Muscle of back (tissue), 11 donors: ENCODE data around the gene RNF169. TPM values are rescaled to one million over a fixed set of nuclear protein-coding genes. Genes with fewer than 3 reads are reported as not detected.
"Not testable (repeated sequence)": the region's sequence is repeated elsewhere in the genome, so short reads cannot be mapped to it uniquely, and the experiment has no call there.

Source experiments
- DNase-seq, 3 donors: peaks; one replicate each; pipeline versions ENCODE4 v3.0.0 to v3.0.0-alpha.2; 2013
- polyA plus RNA-seq, 10 donors: library from polyadenylated mRNA; unstranded; fragments of 120-200 nt; gene quantifications; one replicate each; pipeline ENCODE4 v1.2.1, GENCODE V29; 2013; ENCODE audit not compliant: insufficient read length in 10 of 10

RNF169 gene
- polyA plus RNA-seq, 10 donors, result 8.9 to 14.0 (median 12.2) TPM

DNA sequence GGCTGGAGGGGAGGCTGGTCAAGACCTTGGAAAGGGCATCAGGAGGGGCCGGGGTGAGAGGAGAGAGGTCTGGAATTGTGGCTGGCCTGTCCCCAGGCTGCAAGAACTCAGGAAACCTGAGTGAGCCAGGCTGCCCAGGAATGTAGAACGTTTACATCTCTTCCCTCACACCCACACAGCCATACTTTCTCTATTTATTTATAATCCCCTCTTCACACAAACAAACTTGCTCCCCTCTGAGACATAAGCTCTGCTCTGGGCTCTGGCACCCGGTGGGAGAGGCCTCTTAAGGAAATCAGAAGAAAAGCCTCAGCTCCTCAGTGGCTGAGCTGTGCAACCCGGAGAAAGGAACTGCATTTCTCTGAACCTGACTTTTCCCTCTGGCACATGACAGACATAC is 22.9 kb upstream of the RNF169 start:
- no peak for DNase-seq

DNA sequence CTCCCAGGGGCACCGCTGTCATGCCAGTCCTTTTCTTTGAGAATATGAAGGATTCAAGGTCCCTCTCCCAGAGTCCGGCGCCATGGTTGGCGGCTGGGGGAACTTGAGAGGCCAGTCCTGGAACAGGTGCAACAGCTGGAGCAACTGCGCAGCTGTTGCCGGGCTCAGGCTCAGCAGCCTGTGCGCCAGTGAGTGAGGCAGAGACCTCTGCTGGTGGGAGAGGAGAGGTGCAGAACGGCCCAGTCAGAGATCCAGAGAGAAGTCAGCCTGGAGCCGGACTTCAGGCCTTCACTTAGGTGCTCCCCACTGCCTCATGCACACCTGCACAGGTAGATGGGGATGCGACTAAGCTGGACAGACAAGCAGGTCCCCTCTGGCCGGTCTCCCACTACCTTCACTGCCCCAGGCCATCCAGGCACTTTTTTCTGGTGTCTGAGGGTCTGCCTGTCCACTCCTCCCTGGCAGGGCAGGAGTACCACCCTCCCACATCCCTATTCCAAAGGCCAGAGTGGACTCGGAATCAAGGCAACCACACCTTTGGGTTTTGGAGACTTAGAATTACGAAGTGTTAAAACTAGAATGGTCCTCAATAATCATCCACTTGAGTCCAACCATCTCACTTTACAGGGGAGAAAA is 22.0 kb upstream of the RNF169 start:
- DNase-seq, result peak; percentile 80 to 93 (median 88)

DNA sequence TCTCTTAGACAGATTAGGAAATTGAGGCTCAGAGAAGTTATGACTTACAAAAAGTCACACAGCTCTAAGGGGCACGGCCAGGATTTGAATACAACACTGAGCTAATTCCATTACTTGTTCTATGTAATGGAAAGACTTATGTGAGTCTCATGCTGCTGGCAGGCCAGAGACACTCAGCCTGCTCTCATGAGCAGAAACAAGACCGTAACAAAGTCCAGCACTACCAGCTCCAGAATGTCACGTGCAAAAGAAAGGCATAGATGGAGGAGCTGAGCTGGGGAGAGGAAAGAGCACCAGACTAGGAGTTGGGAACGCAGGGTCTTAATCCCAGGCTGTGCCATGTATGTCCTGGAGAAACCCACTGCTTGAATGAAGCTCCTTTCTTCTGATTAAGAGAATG is 19.3 kb upstream of the RNF169 start:
- no peak for DNase-seq

DNA sequence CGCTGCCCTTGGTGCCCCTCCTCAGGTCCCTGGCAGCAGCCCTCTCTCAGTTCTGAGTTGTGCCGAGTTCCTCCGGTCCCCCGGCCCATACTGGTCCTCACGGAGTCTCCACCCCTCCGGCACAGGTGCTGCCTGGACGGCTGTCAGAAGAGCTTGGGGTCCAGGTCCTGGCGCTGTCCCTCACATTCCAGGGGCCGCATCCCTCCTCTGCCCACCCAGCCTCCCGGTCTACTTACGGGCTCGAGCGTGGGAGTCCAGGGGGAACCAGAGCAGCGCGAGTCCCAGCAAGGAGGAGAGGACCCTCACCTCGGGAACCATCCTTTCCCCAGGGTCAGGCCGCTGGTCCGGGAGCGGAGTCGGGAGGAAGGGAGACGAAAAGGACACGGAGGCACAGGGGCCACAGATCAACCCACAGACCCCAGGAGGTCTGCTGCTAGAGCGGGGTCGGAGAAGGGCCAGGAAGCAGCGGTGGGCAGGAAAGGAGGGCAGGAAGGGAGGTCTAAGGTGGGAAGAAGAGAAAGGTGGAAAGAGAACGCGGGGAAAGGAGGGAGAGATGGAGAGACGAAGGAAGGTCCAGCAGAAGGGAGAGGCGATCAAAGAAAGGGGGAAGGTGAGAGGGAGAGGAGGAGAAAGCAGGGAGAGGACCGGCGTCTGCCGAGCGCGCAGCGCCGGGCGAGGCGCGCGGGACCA is 17.9 kb upstream of the RNF169 start:
- DNase-seq, result peak in 1 of 3 donors; percentile 30

DNA sequence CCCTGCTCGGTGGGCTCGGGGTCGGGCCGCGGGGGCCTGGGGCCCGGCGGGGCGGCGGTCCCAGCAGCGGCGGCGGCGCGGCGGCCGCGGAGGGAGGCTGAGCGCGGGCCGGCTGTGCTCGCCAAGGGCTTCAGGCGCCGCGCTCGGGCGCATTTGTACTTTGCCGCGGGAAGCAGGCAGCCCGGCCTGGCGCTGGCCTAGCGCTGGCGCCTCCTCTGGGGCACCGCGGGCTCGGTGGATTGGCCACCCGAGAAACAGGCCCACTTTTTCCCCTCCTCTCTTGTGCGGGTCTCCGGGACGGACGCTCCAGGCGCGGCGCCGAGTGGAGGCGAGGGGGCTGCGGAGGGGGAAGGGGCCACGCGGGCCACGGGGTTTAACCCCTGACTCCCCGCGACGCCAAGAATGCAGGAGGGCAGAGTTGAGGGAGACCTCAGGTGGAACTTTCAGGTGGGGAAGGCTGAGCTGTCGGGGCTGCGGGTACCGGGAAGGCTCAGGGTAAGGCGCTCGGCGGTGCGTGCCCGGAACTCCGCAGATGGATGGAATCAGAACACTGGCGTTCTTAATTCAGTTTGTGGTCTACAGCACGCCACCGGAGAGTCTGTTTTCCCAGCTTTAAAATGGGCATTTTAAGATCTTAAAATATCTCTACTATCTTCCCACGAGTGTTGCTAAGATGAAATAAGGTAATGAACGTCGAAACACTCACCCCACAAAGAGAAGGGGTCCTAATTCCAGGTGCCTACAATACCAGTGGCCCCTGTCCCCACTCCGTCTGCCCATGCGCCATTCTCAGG is 17.2 kb upstream of the RNF169 start, which contains the start of gene CHRDL2:
CHRDL2 (minus strand) TSS at position 126 of the 794 bp plus-strand sequence. CDS start 538 bp downstream, outside the sequence.
- peak in 1 of 3 donors; percentile 46 for DNase-seq

DNA sequence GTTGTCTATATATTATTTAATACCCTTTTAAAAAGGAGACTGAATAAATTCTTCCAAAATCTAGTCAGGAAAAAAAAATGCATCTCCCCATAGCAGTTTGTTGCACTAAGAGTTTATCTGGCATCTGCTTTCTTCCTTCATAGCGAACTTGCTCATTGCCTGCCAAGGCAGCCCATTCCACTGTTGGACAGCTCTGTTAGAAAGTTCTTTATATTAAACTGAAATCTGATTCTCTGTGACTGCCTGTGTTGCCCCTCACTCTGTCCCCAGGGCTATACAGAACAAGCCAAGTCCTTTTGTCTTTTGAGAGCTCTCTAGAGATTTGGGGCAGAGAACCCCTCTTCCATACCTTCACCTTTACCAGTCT is 14.1 kb upstream of the RNF169 start:
- peak in 1 of 3 donors; percentile 32 for DNase-seq

DNA sequence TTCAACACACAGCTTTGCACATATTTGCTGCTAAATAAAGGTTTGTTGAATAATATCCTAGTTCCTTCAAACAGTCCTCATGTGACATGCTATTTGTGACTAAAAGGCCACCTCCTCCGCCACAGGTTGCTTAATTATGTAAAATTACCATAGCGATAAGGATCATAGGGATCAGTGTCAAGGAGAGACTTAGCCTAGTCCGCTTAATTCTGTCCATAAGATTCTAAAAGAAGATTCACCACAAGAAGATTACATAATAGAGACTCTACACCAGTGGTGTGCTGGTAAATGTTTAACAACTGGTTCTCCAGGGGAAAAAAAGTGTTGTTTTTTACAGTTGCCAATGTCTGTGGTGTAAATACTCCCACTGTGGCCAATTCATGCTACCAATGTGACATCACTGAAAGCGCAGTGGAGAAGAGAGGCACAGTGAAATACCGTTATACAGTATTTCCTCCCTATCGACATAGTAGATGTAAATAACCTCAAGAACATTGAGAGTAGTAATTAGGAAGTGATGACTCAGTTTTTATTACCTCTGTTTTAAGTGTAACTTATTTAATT is 13.2 kb upstream of the RNF169 start:
- no peak for DNase-seq

DNA sequence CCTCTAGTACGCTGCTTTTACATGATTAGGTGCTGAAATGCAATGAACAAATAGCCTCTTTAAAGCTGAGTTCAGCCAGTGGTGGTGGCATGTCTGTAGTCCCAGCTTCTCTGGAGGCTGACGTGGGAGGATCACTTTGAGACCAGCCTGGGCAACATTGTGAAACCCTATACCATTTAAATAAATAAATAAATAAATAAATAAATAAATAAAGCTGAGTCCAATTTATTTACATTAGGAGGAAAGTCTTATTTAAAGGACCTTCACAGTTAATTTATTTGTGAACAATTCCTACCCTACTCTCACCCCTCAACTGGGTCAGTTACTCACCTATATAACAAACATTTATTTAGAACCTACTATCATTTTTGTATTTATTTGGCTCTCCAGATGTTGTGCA is 12.6 kb upstream of the RNF169 start:
- DNase-seq, result no peak

DNA sequence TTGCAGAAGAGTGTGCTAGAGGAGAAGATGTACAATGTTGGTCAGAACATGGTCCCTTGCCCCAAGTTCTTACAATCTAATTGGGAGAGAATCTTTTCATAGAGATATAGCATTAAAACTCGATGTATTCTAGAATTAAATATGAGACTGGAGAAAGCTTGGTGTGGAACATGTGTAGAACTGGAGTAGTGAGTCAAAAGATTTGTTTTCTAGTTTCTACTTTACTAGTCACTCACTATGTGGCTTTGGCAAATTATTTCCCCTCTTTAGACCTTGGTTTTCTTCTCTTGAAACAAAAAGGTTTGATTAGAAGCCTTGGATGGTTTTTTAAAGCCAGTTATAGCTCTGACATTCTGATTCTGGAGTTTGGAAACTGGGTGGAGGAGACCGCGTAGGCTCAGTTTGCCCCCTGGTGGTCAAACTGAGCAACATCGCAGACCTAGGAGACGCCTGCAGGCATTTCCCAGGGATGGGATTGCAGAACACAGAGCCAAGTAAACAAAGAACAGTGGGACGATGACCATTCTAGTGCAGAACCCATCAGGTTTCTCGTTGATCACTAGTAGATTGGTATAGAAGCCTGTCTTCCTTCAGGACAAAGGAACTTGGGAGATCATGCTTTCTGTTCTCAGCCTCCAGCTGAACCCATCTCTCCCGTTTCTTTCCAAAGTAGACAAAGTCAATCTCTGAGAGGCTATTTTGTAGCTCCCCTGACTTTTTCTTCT is 8.9 kb upstream of the RNF169 start:
- peak in 2 of 3 donors; percentile 67 to 76 for DNase-seq

DNA sequence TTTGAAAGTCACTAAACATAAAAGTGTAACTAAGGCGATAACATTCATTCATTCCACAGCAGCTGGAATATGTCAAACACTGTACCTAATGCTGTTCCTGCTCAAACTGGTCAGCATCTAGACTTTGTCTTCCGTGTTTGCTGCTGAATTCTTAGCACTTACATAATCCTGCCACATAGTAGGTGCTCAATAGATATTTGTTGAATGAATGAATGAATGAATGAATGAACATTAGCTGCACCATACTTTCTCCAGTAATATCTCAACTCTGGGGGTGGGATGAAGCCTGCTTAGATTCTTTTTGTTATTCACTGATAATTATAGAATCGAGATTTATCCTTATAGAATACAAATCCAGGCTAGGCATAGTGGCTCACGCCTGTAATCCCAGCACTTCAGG is 6.6 kb upstream of the RNF169 start:
- DNase-seq, result no peak

DNA sequence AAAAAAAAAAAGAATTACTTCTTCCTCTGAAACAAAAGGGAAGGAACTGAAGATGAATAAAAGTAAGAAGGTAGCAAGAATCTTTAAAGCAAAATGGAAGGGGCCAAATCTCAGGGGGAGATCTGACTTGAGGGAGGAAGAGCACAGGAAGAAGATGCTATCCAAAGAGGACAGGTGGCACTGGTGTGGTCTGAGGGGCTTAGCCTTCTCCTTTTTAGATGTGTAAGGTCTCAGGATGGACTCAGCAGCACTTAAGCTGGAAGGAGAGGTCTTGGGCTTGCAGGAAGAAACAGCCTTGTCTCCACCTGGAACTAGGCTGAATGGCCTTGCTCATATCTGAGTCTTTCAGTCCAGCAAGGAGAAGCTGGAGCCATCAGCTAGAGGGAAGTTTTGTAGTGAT is 5.0 kb upstream of the RNF169 start:
- no peak for DNase-seq

DNA sequence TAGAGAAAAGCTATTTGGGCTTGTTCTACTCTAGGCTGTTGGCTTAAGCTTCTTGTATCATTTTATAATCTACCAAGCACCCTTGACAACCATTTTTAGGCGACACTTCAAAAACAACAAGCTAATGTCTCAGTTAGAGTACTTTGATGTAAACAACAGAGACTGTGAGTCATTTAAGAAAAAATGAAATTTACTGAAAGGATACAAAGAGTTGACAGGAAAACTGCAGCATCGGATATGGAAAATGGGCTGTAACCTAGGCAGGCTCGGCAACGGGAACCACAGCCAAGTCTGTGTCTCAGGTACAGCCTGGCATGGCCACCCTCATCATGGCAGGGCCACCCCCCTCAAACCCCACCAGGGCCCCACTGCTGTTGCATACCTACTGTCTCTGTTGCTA is 4.4 kb upstream of the RNF169 start:
- DNase-seq, result no peak

DNA sequence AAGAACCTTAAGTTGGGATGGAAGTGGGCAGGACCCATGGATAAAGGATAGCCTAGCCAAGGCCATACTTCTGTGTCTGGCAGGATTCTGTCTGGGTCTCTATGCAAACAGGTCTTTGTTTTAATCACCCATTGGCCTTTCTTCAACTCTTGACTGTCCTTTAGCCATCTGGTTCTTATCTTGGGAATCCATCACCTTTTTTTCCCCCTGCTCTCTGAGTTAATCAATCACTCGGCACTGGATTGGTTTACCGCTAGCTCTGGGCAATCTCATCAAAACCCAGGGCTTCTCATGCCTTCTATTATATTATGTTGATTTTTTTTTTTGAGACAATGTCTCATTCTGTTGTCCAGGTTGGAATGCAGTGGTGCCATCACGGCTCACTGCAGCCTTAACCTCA is 1.8 kb upstream of the RNF169 start:
- no peak for DNase-seq

DNA sequence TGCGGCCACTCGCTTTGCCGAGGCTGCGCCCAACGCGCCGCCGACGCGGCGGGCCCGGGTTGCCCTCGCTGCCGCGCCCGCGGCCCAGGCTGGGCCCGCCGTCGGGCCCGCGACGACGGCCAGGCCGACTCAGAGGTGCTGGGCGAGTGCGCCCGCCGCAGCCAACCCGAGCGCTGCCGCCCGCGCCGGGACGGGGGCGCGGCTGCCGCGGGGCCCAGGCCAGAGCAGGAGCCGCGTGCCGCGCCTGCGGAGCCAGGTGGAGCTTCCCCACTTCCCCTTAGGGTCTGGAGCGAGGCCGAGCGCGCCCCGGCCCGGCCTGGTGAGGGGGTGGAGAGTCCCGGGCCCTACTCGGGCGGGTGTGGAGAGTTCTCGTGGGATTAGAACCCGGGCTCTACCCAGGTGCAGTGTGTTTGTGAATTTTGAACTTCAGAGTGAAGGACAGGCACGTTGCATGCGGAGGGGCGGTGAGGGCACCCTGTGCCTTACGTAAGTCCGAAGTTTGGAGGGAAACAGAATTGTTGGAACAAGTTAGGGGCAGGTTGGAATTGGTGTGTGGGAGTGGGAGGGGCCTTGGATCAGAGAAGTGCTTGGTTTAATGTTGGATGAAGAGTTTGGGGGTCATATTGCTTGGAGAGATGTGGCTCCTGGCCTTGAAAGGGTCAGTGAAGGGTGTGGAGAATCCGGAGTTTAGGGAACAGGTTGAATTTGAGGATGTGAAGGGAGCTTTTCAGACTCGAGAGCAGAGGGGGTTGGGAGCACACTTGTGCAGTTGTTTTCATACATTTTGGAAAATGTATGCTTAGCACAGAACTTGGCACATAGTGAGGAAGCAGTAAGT is 697 bp downstream of the RNF169 start:
- peak; percentile 22 to 80 (median 47) for DNase-seq

DNA sequence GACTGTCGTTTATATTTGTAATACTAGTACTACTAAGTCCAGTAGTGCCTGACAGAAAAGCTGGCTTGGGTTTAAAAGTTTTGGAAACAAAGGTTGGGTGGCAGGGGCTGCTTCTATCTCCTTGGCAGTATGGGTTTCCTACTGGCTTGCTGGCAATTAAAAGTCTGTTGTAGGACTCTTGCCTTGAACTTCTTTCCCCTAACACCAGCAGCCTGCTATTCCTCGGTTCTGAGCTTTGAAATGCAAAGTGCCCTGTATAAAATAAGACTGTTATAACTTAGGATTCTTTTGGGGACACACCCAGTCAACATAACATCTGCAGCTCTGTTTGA is 1.3 kb downstream of the RNF169 start:
- DNase-seq, result no peak

DNA sequence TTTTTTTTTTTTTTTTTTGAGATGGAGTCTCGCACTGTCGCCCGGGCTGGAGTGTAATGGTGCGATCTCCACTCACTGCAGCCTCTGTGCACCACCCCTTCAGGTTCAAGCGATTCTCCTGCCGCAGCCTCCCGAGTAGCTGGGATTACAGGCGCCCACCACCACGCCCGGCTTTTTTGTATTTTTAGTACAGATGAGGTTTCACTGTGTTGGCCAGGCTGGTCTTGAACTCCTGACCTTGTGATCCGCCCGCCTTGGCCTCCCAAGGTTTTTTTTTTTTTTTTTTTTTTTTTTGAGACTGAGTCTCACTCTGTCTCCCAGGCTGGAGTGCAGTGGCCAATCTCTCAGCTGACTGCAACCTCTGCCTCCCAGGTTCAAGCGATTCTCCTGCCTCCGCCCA is 1.9 kb downstream of the RNF169 start:
- DNase-seq, result not testable (repeated sequence)

DNA sequence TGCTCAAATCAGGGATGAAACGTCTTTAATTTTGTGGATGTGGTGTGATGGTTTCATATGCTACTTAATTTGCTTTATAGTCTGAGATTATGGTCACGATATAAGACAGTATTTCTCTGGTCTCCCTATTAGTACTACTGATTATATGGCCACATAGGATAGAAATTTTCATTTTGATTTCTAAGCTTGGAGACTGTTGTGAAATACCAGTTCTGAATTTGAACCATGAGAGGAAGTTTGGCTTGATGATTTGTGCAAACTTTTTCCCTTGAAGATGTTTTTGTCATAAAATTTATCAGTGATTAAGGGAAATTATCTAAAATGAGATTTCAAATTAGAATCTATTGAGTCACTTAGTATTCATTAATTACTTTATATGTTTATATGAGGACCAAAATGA is 2.7 kb downstream of the RNF169 start:
- no peak for DNase-seq

DNA sequence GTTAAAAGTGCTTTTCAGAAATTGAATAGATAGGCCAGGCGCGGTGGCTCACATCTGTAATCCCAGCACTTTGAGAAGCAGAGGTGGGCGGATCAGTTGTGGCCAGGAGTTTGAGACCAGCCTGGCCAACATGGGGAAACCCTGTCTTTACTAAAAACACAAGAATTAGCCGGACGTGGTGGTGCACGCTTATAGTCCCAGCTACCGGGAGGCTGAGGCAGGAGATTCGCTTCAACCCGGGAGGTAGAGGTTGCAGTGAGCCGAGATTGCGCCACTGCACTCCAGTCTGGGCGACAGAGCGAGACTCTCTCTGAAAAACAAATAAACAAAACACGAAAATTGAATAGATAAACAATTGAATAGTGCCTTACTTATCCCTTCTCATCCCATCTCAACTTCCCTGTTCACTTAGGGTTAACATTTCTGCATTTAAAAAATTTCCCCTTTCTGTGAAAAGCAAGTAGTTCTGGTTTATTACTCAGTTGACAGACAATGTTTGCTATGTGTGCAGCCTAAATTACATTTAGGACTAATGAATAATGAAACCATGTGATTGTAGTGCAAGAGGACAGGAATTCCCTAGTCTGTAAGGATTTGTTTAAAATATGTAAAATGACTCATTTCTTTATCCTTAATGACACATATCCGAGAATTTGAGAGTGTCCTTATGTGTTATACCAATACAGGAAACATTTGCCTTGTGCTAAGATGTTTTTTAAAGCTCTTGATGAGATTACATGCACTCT is 6.0 kb downstream of the RNF169 start:
- peak in 1 of 3 donors; percentile 77 for DNase-seq

DNA sequence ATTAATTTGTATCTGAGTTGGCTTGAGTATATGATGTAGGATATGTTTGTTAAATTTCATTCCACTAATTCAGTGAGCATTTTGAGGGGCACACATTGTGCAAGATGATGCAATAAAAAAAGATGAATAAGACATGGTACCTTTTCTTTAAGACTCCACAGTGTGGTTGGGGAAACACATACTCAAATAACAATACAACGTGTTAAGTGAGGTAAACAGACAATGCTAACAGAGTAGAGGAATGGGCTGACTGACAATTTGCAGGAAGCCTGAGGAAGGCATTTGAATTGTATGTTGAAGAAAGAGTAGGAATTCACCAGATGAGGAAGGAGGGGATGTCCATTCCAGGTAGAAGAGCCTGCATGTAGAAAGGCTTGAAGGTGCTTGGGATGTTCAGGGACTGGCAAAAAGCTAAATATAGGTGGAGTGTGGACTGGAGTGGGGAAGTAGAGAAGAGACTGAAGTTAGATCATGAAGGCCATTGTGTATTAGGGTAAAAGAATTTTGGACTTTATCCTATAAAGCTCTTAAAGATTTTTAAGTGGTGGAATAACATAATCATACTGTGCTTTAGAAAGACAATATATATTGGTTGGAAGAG is 6.8 kb downstream of the RNF169 start:
- DNase-seq, result no peak

DNA sequence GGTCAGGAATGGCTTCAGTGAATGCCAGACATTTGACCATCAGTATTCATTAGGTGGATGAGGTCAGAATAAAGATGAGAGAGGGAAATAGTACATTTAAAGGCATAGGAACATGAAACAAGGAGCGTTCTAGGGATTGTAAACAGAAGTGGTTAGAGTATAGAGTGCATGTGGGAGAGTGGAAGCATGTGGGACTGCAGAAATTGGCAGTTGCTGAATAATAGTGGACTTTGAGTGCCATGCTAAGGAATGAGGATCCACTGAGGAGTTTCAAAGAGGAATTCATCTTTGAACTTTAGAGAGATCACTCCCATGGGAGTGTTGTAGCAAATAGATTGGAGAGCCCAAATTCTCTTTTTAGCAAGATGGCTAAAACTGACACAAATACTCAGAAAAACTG is 7.9 kb downstream of the RNF169 start:
- no peak for DNase-seq
